ENCODE results near the gene PTMA.

DNA sequence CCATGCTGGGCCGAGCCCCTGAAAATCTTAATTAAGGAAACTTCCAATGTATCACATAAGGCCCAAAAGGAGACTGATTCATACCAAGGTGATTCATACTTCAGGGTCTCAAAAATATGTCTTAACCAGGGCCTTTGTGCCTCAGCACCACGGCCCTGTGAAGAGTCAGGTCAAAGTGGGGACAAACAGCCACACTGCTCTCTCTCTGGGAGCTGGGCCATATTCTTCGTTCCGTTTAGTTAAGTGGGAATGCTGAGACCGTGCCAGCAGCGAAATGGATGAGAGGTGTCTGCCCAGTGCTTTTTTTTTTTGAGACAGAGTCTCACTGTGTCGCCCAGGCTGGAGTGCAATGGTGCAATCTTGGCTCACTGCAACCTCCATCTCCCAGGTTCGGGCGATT, 9.3 kb upstream of the PTMA start:
- TF ChIP-seq, protein P1, sequence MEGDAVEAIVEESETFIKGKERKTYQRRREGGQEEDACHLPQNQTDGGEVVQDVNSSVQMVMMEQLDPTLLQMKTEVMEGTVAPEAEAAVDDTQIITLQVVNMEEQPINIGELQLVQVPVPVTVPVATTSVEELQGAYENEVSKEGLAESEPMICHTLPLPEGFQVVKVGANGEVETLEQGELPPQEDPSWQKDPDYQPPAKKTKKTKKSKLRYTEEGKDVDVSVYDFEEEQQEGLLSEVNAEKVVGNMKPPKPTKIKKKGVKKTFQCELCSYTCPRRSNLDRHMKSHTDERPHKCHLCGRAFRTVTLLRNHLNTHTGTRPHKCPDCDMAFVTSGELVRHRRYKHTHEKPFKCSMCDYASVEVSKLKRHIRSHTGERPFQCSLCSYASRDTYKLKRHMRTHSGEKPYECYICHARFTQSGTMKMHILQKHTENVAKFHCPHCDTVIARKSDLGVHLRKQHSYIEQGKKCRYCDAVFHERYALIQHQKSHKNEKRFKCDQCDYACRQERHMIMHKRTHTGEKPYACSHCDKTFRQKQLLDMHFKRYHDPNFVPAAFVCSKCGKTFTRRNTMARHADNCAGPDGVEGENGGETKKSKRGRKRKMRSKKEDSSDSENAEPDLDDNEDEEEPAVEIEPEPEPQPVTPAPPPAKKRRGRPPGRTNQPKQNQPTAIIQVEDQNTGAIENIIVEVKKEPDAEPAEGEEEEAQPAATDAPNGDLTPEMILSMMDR (IDR thresholded peaks at IDR 0.05), result no peak
- TF ChIP-seq POLR2AphosphoS5 (IDR thresholded peaks at IDR 0.05; ENCODE audit: low read depth, low read length) (no peak), SIN3A (IDR thresholded peaks at IDR 0.05; ENCODE audit: borderline replicate concordance, insufficient read depth, low read depth, low read length) (no peak)
- TF ChIP-seq, protein P2, sequence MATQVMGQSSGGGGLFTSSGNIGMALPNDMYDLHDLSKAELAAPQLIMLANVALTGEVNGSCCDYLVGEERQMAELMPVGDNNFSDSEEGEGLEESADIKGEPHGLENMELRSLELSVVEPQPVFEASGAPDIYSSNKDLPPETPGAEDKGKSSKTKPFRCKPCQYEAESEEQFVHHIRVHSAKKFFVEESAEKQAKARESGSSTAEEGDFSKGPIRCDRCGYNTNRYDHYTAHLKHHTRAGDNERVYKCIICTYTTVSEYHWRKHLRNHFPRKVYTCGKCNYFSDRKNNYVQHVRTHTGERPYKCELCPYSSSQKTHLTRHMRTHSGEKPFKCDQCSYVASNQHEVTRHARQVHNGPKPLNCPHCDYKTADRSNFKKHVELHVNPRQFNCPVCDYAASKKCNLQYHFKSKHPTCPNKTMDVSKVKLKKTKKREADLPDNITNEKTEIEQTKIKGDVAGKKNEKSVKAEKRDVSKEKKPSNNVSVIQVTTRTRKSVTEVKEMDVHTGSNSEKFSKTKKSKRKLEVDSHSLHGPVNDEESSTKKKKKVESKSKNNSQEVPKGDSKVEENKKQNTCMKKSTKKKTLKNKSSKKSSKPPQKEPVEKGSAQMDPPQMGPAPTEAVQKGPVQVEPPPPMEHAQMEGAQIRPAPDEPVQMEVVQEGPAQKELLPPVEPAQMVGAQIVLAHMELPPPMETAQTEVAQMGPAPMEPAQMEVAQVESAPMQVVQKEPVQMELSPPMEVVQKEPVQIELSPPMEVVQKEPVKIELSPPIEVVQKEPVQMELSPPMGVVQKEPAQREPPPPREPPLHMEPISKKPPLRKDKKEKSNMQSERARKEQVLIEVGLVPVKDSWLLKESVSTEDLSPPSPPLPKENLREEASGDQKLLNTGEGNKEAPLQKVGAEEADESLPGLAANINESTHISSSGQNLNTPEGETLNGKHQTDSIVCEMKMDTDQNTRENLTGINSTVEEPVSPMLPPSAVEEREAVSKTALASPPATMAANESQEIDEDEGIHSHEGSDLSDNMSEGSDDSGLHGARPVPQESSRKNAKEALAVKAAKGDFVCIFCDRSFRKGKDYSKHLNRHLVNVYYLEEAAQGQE (IDR thresholded peaks at IDR 0.05; ENCODE audit: insufficient read depth in 1 of 2, low read depth in 2 of 2, low read length in 1 of 2), result no peak

Measured in Panc1 (cell line).